ENCODE results near the gene MAGI1. TPM values are rescaled to one million over a fixed set of nuclear protein-coding genes. Genes with fewer than 3 reads are reported as not detected.

Gene MAGI1
- total and polyA plus RNA-seq, 7 donors: 10.2 to 54.0 (median 29.8) TPM

DNA sequence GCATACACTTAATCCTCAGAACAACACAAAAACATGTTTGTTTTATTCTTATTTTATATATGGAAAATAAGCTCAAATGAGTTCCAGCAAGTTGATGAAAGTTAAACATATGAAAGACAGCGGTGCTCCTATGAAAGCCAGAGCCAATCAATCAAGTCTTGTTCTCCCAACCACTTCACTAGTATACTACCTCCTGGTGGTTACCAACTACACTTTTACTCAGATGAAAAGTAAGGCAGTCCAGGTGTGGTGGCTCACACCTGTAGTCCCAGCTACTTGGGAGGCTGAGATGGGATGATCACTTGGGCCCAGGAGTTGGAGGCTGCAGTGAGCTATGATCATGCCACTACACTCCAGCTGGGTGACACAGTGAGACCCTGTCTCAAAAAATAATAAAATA is 66.0 kb downstream of the MAGI1 start:
- intact Hi-C loops (cut with DNase I): no loop called here
- Histone ChIP-seq H3K9me3 (no peaks in the 10 kb centered on the region), H3K4me3 (no peak overlapping the region), H3K36me3 (no peaks in the 10 kb centered on the region), H3K4me1 (no peaks in the 10 kb centered on the region), H3K27me3 (no peaks in the 10 kb centered on the region), H3K27ac (no peak overlapping the region)
- DNase-seq: no peak
- TF ChIP-seq EP300 (IDR thresholded peaks at IDR 0.05) (no peak), POLR2A (IDR thresholded peaks at IDR 0.05) (no peak), POLR2AphosphoS5 (IDR thresholded peaks at IDR 0.05) (no peak)
- TF ChIP-seq, protein P1, sequence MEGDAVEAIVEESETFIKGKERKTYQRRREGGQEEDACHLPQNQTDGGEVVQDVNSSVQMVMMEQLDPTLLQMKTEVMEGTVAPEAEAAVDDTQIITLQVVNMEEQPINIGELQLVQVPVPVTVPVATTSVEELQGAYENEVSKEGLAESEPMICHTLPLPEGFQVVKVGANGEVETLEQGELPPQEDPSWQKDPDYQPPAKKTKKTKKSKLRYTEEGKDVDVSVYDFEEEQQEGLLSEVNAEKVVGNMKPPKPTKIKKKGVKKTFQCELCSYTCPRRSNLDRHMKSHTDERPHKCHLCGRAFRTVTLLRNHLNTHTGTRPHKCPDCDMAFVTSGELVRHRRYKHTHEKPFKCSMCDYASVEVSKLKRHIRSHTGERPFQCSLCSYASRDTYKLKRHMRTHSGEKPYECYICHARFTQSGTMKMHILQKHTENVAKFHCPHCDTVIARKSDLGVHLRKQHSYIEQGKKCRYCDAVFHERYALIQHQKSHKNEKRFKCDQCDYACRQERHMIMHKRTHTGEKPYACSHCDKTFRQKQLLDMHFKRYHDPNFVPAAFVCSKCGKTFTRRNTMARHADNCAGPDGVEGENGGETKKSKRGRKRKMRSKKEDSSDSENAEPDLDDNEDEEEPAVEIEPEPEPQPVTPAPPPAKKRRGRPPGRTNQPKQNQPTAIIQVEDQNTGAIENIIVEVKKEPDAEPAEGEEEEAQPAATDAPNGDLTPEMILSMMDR (IDR thresholded peaks at IDR 0.05): no peak
- WGBS, 2 donors: 94 to 95% methylated on average over 1 of the region's 1 CpG

DNA sequence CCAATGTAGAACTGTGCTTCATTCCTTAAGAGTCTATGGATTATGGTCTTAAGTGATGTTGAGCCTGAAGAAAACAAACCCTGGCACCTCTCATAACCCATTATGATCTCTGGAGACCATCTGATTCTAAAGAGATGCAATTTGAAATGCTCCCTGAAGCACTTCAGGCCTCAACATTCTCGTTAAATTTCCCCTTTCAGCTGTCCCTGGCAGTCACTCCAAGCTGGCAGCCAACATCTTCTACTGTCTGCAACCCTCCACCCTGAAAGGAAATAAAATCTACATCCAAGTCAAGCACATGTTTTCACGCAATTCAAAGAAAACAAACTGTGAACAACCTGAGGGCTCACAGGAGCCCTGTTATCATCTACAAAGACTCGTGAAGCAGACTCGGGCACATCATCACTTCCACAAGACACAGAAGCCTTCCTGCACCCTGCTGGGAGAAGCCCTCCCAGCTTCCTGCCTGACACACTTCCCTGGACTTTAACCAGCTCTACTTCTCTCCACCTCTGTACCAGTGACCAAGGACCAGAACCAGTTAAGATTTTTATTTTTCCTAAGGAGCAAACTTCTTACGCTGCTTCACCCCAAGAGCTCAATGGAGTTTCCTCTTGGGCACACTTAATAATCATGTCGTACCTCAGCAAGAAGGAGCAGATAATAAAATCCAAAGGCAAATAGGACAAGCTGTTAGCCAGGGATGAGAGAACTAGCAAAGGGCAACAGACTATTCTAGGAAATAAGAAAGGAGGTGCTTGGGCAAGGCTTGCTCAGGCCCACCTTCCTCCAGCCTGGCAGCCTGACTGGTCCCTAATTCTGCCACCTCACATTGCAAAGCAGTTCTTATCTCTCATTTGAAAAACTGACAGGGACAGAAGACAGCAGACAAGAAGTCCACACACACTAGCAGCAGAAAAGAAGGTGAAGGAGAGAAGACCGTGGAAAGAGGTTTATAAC is 67.1 kb downstream of the MAGI1 start:
- TF ChIP-seq POLR2A (IDR thresholded peaks at IDR 0.05) (no peak), POLR2AphosphoS5 (IDR thresholded peaks at IDR 0.05) (no peak), EP300 (IDR thresholded peaks at IDR 0.05) (no peak)
- TF ChIP-seq, protein P1 (IDR thresholded peaks at IDR 0.05): no peak
- 56 to 64% methylated on average over 7 of the region's 7 CpGs for WGBS, 2 donors
- Histone ChIP-seq H3K36me3 (no peaks in the 10 kb centered on the region), H3K9me3 (no peaks in the 10 kb centered on the region), H3K4me1 (no peaks in the 10 kb centered on the region), H3K4me3 (no peak overlapping the region), H3K27ac (no peak overlapping the region), H3K27me3 (no peaks in the 10 kb centered on the region)
- DNase-seq: no peak
- intact Hi-C loops (cut with DNase I): no loop called here

DNA sequence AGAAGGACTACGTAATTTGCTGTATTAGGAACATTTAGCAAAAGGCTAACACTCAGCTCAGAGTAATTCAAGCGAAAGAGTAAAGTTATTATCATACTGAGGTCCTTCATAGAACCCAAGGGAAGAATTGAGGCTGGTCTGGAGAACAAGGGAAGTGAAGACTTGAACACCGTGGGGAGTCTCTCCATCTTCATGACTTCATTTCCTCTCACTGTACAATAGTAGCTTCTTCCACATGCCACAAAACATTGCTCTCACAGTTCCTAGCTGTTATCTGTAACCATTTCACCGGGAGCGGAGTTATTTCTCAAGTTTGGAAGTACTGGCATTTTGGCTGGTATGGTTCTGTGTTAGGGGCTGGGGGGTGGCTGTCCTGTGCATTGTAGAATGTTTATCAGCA is 69.7 kb downstream of the MAGI1 start:
- H3K27me3 ChIP-seq: no peaks in the 10 kb centered on the region
- H3K36me3 ChIP-seq: no peaks in the 10 kb centered on the region
- no peak for TF ChIP-seq POLR2A (IDR thresholded peaks at IDR 0.05)
- no peak overlapping the region for H3K27ac ChIP-seq
- WGBS, 2 donors: 93 to 95% methylated on average over 5 of the region's 5 CpGs
- peaks cover 0 to 1% (median 0%) of the 10 kb centered on the region in 4 donors for H3K4me1 ChIP-seq
- H3K9me3 ChIP-seq: no peaks in the 10 kb centered on the region
- DNase-seq: no peak
- H3K4me3 ChIP-seq: no peak overlapping the region
- intact Hi-C loops (cut with DNase I): no loop called here

DNA sequence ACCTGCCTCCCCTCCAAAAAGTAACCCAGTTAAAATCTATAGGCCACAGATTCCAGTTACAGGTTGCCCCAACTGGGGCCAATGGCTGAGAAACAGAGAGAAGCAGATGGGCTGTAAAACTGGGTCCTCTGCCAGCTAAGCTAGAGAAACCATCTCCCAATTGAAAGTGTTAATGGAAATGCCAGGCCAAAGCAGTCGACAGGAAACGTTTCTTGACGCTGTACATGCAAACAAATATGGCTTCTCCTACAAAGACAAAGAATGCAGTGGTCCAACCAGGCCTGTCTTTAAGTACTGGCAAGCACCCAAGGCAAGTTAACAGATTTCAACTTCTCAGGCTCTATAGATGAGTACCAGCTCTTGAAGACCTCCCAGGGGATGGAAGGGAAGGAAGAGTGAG is 71.3 kb downstream of the MAGI1 start:
- Histone ChIP-seq H3K4me3 (no peak overlapping the region), H3K9me3 (no peaks in the 10 kb centered on the region), H3K36me3 (no peaks in the 10 kb centered on the region), H3K4me1 (peaks cover 0 to 4% (median 0%) of the 10 kb centered on the region in 4 donors), H3K27me3 (no peaks in the 10 kb centered on the region), H3K27ac (no peak overlapping the region)
- intact Hi-C loops (cut with DNase I): no loop called here
- WGBS, 2 donors: 76 to 90% methylated on average over 3 of the region's 3 CpGs
- no peak for DNase-seq
- TF ChIP-seq, protein P1 (IDR thresholded peaks at IDR 0.05): no peak
- TF ChIP-seq POLR2A (IDR thresholded peaks at IDR 0.05) (no peak), EP300 (IDR thresholded peaks at IDR 0.05) (no peak), POLR2AphosphoS5 (IDR thresholded peaks at IDR 0.05) (no peak)

DNA sequence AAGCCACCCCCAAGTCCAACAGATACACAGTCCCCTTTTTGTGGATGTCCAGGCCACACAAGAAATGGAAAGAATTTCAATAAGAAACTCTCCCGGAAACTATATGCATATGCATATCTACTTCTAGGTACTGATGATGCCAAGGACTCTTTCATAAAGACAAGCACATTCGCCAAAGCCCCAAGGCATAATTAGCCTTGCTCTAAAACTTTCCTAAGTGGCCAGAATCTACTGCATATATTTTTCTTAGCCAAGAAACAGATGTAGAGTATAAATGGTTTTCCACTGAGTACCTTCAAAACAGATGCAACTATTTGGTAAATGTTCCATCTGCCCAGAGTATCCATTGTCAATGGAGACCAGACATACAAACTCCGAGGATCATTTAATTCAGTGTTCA is 73.9 kb downstream of the MAGI1 start:
- no peak overlapping the region for H3K27ac ChIP-seq
- peaks cover 0 to 4% (median 0%) of the 10 kb centered on the region in 4 donors for H3K4me1 ChIP-seq
- 91% methylated on average over 3 of the region's 3 CpGs for WGBS, 2 donors
- no peak overlapping the region for H3K4me3 ChIP-seq
- H3K36me3 ChIP-seq: no peaks in the 10 kb centered on the region
- DNase-seq: no peak
- TF ChIP-seq EP300 (IDR thresholded peaks at IDR 0.05) (no peak), POLR2A (IDR thresholded peaks at IDR 0.05) (no peak), POLR2AphosphoS5 (IDR thresholded peaks at IDR 0.05) (no peak)
- TF ChIP-seq, protein P1 (IDR thresholded peaks at IDR 0.05): no peak
- H3K9me3 ChIP-seq: no peaks in the 10 kb centered on the region
- H3K27me3 ChIP-seq: no peaks in the 10 kb centered on the region
- intact Hi-C loops (cut with DNase I): no loop called here
